ENCODE results near the gene ETFDH. TPM values are rescaled to one million over a fixed set of nuclear protein-coding genes. Genes with fewer than 3 reads are reported as not detected.

ETFDH gene
- total RNA-seq = 33.7 and 44.6 TPM in 2 replicates

GRCh38 chr4:158671915-158672806 lies at the start of gene ETFDH:
Gene ETFDH (plus strand): TSS chr4:158672296. CDS start chr4:158672457, 161 bp downstream.

GRCh38 chr4:158671665-158671914 lies 506 bp upstream of the ETFDH start, which contains the start of gene C4orf46:
Gene C4orf46 (minus strand): TSS chr4:158671887. CDS start chr4:158671801, 86 bp downstream.

DNA sequence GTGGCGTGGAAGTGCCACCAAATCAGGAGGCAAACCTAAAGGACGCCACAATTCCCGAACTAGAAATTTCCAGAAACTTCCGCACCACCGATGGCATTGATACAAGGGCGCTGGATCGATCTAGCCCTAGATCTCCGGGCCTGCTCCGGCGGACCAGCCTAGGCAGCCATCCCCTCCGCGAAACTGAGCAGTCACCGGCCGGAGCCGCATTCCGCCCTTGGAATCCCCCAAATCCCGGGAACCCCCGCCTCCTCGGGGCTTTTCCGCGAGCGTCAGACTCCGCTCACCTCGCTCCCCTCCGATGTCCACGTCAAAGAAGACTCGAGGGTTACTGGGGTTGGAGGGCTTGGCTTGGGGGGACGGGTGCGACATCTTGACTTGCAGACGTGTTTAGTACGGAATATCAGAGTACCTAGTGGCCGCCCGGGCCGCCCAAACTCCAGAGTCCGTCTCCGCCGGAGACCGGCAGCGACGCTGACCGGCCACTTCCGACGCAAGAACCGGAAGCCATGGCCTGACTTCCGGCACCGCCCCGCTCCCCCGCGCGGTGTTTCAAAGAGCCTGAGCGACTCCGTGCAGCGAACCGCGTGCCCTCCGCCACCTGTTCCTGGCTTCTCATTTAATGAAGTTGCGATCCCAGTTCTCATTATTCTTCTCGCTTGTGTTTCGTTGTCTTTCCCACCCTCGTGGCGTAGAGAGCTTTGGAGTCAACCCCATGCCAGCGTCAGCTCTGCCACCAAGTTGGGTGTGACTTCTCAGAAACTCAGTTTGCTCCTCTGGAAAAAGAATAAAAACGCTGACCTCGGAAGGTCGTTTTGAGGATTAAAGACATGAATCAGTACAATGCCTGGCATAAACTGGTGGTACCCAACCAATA lies 51.1 kb downstream of the ETFDH start, which contains the start of gene PPID:
Gene PPID (minus strand): TSS at position 480 of the 877 bp plus-strand sequence. CDS start 108 bp downstream, at position 372.

Small RNA genes within 50 kb of the gene (small RNA-seq; reads per million reads assigned to genes)
- gene RF00012 = not detected

Other genes with a start within 250 kb of the ETFDH start
- 0.13 and 0.97 TPM in 2 replicates for gene RXFP1, start 150.4 kb upstream of the ETFDH start, total RNA-seq
- 17.8 and 37.0 TPM in 2 replicates for gene C4orf46, start 409 bp upstream of the ETFDH start, total RNA-seq
- 17.5 and 27.3 TPM in 2 replicates for gene PPID, start 51.1 kb downstream of the ETFDH start, total RNA-seq
- gene FNIP2, start 96.7 kb downstream of the ETFDH start, total RNA-seq = 79.6 and 96.2 TPM in 2 replicates